Progenitor cell of endocrine pancreas (in vitro differentiated cells): ENCODE measurements around the gene STAC3. TPM values are rescaled to one million over a fixed set of nuclear protein-coding genes. Genes with fewer than 3 reads are reported as not detected.

Experiments used
- DNase-seq: peaks from one replicate; pipeline ENCODE4 v3.0.0; 2021; ENCODE audit warnings: low spot score; ENCODE audit not compliant: unreplicated experiment
- H3K27ac Mint-ChIP-seq: 2 replicates; pipeline ENCODE4 v1.8.0; 2021; ENCODE audit warnings: mild to moderate bottlenecking, moderate library complexity, mixed read lengths
- H3K27me3 Mint-ChIP-seq: 2 replicates; pipeline ENCODE4 v1.8.0; 2021; ENCODE audit warnings: mixed read lengths
- H3K36me3 Mint-ChIP-seq: 2 replicates; pipeline ENCODE4 v1.8.0; 2022; ENCODE audit warnings: mixed read lengths; ENCODE audit not compliant: insufficient read depth
- H3K4me1 Mint-ChIP-seq: 2 replicates; pipeline ENCODE4 v1.8.0; 2021; ENCODE audit warnings: low read depth, mixed read lengths
- H3K4me3 Mint-ChIP-seq: 2 replicates; pipeline ENCODE4 v1.8.0; 2021; ENCODE audit warnings: low read depth, mild to moderate bottlenecking, moderate library complexity, mixed read lengths
- H3K9me3 Mint-ChIP-seq: 2 replicates; pipeline ENCODE4 v1.8.0; 2021; ENCODE audit warnings: low read depth, mixed read lengths
- CTCF ChIP-seq: fragments of 200-600 bp; sonication (generic); IDR thresholded peaks from one replicate; pipeline ENCODE4 v1.5.0; 2021; ENCODE audit warnings: antibody characterized with exemption, mild to moderate bottlenecking; ENCODE audit not compliant: unreplicated experiment
- total RNA-seq: library from RNA; stranded (reverse); gene quantifications from 2 replicates; pipeline ENCODE4 v1.2.1, GENCODE V29; 2021

The STAC3 gene
- total RNA-seq, 1 donor from 2014 or later, result 6.0 TPM

DNA sequence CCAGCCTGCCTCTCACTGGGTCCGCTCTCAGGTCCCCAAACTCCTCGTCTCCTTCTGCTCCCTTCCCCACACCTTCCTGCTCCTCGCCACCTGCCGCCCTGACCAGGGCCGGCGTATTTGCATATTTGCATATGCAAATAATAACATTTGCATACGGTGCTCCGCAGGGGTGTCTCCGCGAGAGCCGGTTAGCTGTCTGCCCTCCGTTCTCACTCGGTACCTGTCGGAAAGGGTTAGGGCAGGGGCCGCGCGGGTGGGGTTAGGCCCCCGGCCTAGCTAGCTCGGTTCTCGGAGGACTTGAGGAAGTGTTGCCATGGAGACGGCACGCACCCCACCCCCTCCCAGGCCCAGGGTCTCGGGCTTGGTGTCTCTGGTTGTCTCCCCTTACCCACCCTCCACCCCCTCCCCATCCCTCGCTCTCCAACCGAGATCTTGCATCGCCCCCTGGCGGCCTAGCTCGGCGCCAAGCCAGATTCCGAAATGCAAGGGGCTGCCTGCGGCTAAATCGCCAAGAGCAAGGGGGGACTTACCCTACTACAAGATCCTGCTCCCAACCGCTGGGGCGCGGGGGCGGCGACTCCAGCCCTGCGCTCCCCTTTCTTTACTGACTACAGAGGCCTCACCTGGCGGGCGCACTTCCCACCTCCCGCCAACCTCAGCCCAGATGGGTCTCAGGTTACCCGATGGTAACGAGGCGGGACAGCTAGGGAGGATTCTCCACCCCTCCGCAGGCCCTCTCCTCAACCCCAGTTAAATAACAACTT is 8.1 kb downstream of the STAC3 start:
- no peaks in the 10 kb centered on the region for H3K36me3 Mint-ChIP-seq
- DNase-seq, result peak; percentile 88
- peak overlapping the region; percentile 54 for H3K27ac Mint-ChIP-seq
- peak; percentile 76 for TF ChIP-seq CTCF
- H3K27me3 Mint-ChIP-seq, result peaks cover 62% of the 10 kb centered on the region
- H3K4me1 Mint-ChIP-seq, result peaks cover 19% of the 10 kb centered on the region
- H3K9me3 Mint-ChIP-seq, result no peaks in the 10 kb centered on the region
- peak overlapping the region; percentile 66 for H3K4me3 Mint-ChIP-seq

- TF ChIP-seq CTCF, result no peak
- H3K27ac Mint-ChIP-seq, result no peak overlapping the region
- peaks cover 67% of the 10 kb centered on the region for H3K27me3 Mint-ChIP-seq
- no peak for DNase-seq
- no peaks in the 10 kb centered on the region for H3K9me3 Mint-ChIP-seq
- H3K4me3 Mint-ChIP-seq, result peak overlapping the region; percentile 52
- no peaks in the 10 kb centered on the region for H3K36me3 Mint-ChIP-seq
- peaks cover 22% of the 10 kb centered on the region for H3K4me1 Mint-ChIP-seq
Observed at GRCh38 chr12:57242329-57242690, 8.7 kb downstream of the STAC3 start.

DNA sequence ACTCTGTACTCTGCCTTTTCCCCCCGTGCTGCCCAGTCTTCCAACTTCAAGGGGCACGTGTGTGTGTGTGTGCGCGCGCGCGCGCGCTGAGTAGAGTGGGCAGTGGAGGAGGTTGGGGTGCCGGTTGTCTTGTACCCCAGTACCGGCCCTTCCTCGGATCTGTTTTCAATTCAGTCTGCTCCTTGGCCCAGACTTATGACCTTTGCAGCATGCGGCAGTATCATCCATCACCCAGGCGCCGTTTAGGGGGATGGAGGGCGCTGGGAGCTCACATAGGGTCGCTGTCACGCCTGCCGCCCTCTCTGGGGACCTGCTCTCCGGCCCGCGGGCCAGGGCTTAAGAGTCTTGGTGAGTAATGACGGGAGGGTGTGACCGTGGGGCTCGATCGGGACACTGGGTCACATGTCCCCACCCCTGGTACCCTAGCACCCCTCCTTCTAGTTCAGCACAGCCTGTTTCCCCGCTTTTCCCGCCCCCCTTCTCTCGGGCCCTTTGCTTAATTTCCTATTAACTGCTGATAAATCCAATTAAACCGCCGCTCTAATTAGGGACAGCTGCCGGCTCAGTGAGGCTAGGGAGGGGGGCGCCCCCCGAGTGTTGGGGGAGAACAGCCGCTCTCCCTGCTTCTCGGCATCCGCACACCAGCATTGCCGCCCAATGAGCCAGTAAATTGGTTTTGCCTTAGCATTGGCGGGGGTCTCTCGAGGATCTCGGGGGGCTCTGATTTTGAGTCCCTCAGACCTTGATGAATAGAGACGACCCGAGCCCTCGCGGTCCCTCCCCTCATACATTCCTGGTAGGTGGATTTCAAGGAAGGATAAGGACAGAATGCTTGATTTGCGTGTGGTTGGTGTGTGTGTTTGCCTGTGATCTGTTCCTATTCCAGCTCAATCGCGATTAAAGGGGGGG is 9.3 kb downstream of the STAC3 start:
- DNase-seq, result no peak
- H3K27ac Mint-ChIP-seq, result no peak overlapping the region
- TF ChIP-seq CTCF, result no peak
- H3K9me3 Mint-ChIP-seq, result no peaks in the 10 kb centered on the region
- no peak overlapping the region for H3K4me3 Mint-ChIP-seq
- H3K4me1 Mint-ChIP-seq, result peaks cover 22% of the 10 kb centered on the region
- peaks cover 1% of the 10 kb centered on the region for H3K36me3 Mint-ChIP-seq
- H3K27me3 Mint-ChIP-seq, result peaks cover 74% of the 10 kb centered on the region

GRCh38 chr12:57240926-57241401 is 10.0 kb downstream of the STAC3 start:
- Mint-ChIP-seq H3K4me3 (peak overlapping the region; percentile 69), H3K4me1 (peaks cover 22% of the 10 kb centered on the region), H3K27me3 (peaks cover 81% of the 10 kb centered on the region), H3K9me3 (no peaks in the 10 kb centered on the region), H3K36me3 (peaks cover 1% of the 10 kb centered on the region), H3K27ac (no peak overlapping the region)
- no peak for DNase-seq
- TF ChIP-seq CTCF, result no peak
